ENCODE data around the gene PRDM16. TPM values are rescaled to one million over a fixed set of nuclear protein-coding genes. Genes with fewer than 3 reads are reported as not detected.

The PRDM16 gene
- total and polyA plus RNA-seq, 8 donors = 9.6 to 18.0 (median 14.7) TPM

- no peak for DNase-seq
- intact Hi-C loops (cut with DNase I) = no loop called here
- TF ChIP-seq CTCF (IDR thresholded peaks at IDR 0.05) = no peak
- no peak overlapping the region for H3K27ac ChIP-seq
- H3K27me3 ChIP-seq = peaks cover 0 to 86% of the 10 kb centered on the region in 2 donors
- no peak for ATAC-seq
- no peaks in the 10 kb centered on the region for H3K36me3 ChIP-seq
- H3K4me1 ChIP-seq = no peaks in the 10 kb centered on the region
- no peak overlapping the region for H3K4me3 ChIP-seq
- H3K9me3 ChIP-seq = no peaks in the 10 kb centered on the region
Observed at GRCh38 chr1:3353876-3354275, 284.9 kb downstream of the PRDM16 start.

GRCh38 chr1:3355089-3355488, 286.1 kb downstream of the PRDM16 start:
- Histone ChIP-seq H3K4me3 (no peak overlapping the region), H3K36me3 (no peaks in the 10 kb centered on the region), H3K4me1 (no peaks in the 10 kb centered on the region), H3K27ac (no peak overlapping the region), H3K27me3 (peaks cover 0 to 86% of the 10 kb centered on the region in 2 donors), H3K9me3 (no peaks in the 10 kb centered on the region)
- DNase-seq (no peak), ATAC-seq (no peak)
- no peak for TF ChIP-seq CTCF (IDR thresholded peaks at IDR 0.05)
- intact Hi-C loops (cut with DNase I) = no loop called here

- Histone ChIP-seq H3K27ac (no peak overlapping the region), H3K27me3 (peaks cover 0 to 78% of the 10 kb centered on the region in 2 donors), H3K9me3 (no peaks in the 10 kb centered on the region), H3K36me3 (no peaks in the 10 kb centered on the region), H3K4me1 (no peaks in the 10 kb centered on the region), H3K4me3 (no peak overlapping the region)
- DNase-seq (no peak), ATAC-seq (no peak)
- TF ChIP-seq CTCF (IDR thresholded peaks at IDR 0.05) = no peak
- intact Hi-C loops (cut with DNase I) = no loop called here
Observed at GRCh38 chr1:3355894-3356826, 287.2 kb downstream of the PRDM16 start.

GRCh38 chr1:3356827-3357460, 287.9 kb downstream of the PRDM16 start:
- H3K36me3 ChIP-seq = no peaks in the 10 kb centered on the region
- no peaks in the 10 kb centered on the region for H3K9me3 ChIP-seq
- ATAC-seq = no peak
- H3K4me1 ChIP-seq = no peaks in the 10 kb centered on the region
- DNase-seq = no peak
- peaks cover 0 to 78% of the 10 kb centered on the region in 2 donors for H3K27me3 ChIP-seq
- H3K27ac ChIP-seq = no peak overlapping the region
- no peak overlapping the region for H3K4me3 ChIP-seq
- intact Hi-C loops (cut with DNase I) = no loop called here
- no peak for TF ChIP-seq CTCF (IDR thresholded peaks at IDR 0.05)

Measured in left lung (tissue), 10 donors.